Measurements from ENCODE around the gene EDC4. TPM values are rescaled to one million over a fixed set of nuclear protein-coding genes. Genes with fewer than 3 reads are reported as not detected.
A peak's percentile ranks its signal among the peaks of the same experiment; 100 is the strongest.

Gene EDC4
- polyA plus RNA-seq, 4 donors = 75.0 to 106 (median 97.3) TPM

GRCh38 chr16:67927131-67927941 lies 54.5 kb downstream of the EDC4 start:
- DNase-seq (ENCODE audit: low read depth in 4 of 4, low spot score in 2 of 4) = no peak

GRCh38 chr16:67928147-67928546 lies 55.3 kb downstream of the EDC4 start:
- no peak for DNase-seq (ENCODE audit: low read depth in 4 of 4, low spot score in 2 of 4)

GRCh38 chr16:67928561-67929364 lies 55.9 kb downstream of the EDC4 start:
- DNase-seq (ENCODE audit: low read depth in 4 of 4, low spot score in 2 of 4) = peak in 1 of 4 donors; percentile 44

- no peak for DNase-seq (ENCODE audit: low read depth in 4 of 4, low spot score in 2 of 4)
Observed at GRCh38 chr16:67930191-67930590, 57.3 kb downstream of the EDC4 start.

- DNase-seq (ENCODE audit: low read depth in 4 of 4, low spot score in 2 of 4) = no peak
Observed at GRCh38 chr16:67930678-67931211, 57.9 kb downstream of the EDC4 start.

Other genes with a start within 250 kb of the EDC4 start
- gene CARMIL2, start 227.9 kb upstream of the EDC4 start, polyA plus RNA-seq (ENCODE audit: insufficient read length in 4 of 4) = 1 to 10 TPM in 3 of 4 donors, under 1 TPM in 1; 0.79 to 1.4 (median 1.0) TPM
- 10 to 100 TPM; 20.2 to 31.8 (median 26.2) TPM for gene ACD, start 212.8 kb upstream of the EDC4 start, polyA plus RNA-seq (ENCODE audit: insufficient read length in 4 of 4)
- gene PARD6A, start 212.1 kb upstream of the EDC4 start, polyA plus RNA-seq (ENCODE audit: insufficient read length in 4 of 4) = 1 to 10 TPM; 1.9 to 4.8 (median 3.0) TPM
- gene ENKD1, start 206.3 kb upstream of the EDC4 start, polyA plus RNA-seq (ENCODE audit: insufficient read length in 4 of 4) = 10 to 100 TPM; 16.9 to 38.5 (median 31.8) TPM
- gene C16orf86, start 206.2 kb upstream of the EDC4 start, polyA plus RNA-seq (ENCODE audit: insufficient read length in 4 of 4) = 1 to 10 TPM; 3.6 to 5.2 (median 4.0) TPM
- 10 to 100 TPM; 18.7 to 25.6 (median 23.7) TPM for gene GFOD2, start 153.7 kb upstream of the EDC4 start, polyA plus RNA-seq (ENCODE audit: insufficient read length in 4 of 4)
- 10 to 100 TPM; 18.4 to 34.4 (median 25.0) TPM for gene RANBP10, start 66.5 kb upstream of the EDC4 start, polyA plus RNA-seq (ENCODE audit: insufficient read length in 4 of 4)
- 10 to 100 TPM in 1 of 4 donors, 1 to 10 TPM in 3; 6.3 to 10.7 (median 7.7) TPM for gene TSNAXIP1, start 66.2 kb upstream of the EDC4 start, polyA plus RNA-seq (ENCODE audit: insufficient read length in 4 of 4)
- 10 to 100 TPM; 26.8 to 40.0 (median 32.0) TPM for gene THAP11, start 30.7 kb upstream of the EDC4 start, polyA plus RNA-seq (ENCODE audit: insufficient read length in 4 of 4)
- 100 to 1,000 TPM; 114 to 134 (median 127) TPM for gene NUTF2, start 26.1 kb upstream of the EDC4 start, polyA plus RNA-seq (ENCODE audit: insufficient read length in 4 of 4)
- 10 to 100 TPM; 37.4 to 62.4 (median 50.7) TPM for gene CENPT, start 25.4 kb upstream of the EDC4 start, polyA plus RNA-seq (ENCODE audit: insufficient read length in 4 of 4)
- under 1 TPM in 3 of 4 donors, not detected in 1; 0.30 to 0.68 (median 0.63) TPM for gene NRN1L, start 11.8 kb downstream of the EDC4 start, polyA plus RNA-seq (ENCODE audit: insufficient read length in 4 of 4)
- gene PSKH1, start 20.2 kb downstream of the EDC4 start, polyA plus RNA-seq (ENCODE audit: insufficient read length in 4 of 4) = 10 to 100 TPM; 33.5 to 44.6 (median 40.1) TPM
- gene CTRL, start 58.8 kb downstream of the EDC4 start, polyA plus RNA-seq (ENCODE audit: insufficient read length in 4 of 4) = 1 to 10 TPM; 4.5 to 7.1 (median 5.8) TPM
- 10 to 100 TPM; 20.3 to 39.4 (median 28.3) TPM for gene PSMB10, start 63.8 kb downstream of the EDC4 start, polyA plus RNA-seq (ENCODE audit: insufficient read length in 4 of 4)
- 10 to 100 TPM; 13.7 to 32.8 (median 20.2) TPM for gene LCAT, start 71.1 kb downstream of the EDC4 start, polyA plus RNA-seq (ENCODE audit: insufficient read length in 4 of 4)
- 10 to 100 TPM; 32.4 to 47.4 (median 40.2) TPM for gene SLC12A4, start 95.6 kb downstream of the EDC4 start, polyA plus RNA-seq (ENCODE audit: insufficient read length in 4 of 4)
- under 1 TPM in 3 of 4 donors, not detected in 1; 0.05 to 0.21 (median 0.08) TPM for gene DPEP3, start 107.4 kb downstream of the EDC4 start, polyA plus RNA-seq (ENCODE audit: insufficient read length in 4 of 4)
- 1 to 10 TPM in 1 of 4 donors, under 1 TPM in 3; 0.45 to 1.1 (median 0.78) TPM for gene DPEP2, start 126.4 kb downstream of the EDC4 start, polyA plus RNA-seq (ENCODE audit: insufficient read length in 4 of 4)
- gene DPEP2NB, start 142.9 kb downstream of the EDC4 start, polyA plus RNA-seq (ENCODE audit: insufficient read length in 4 of 4) = not detected
- gene DDX28, start 150.2 kb downstream of the EDC4 start, polyA plus RNA-seq (ENCODE audit: insufficient read length in 4 of 4) = 10 to 100 TPM in 3 of 4 donors, 1 to 10 TPM in 1; 9.0 to 13.7 (median 10.9) TPM
- 10 to 100 TPM; 13.5 to 19.5 (median 15.5) TPM for gene DUS2, start 150.2 kb downstream of the EDC4 start, polyA plus RNA-seq (ENCODE audit: insufficient read length in 4 of 4)
- gene NFATC3, start 212.3 kb downstream of the EDC4 start, polyA plus RNA-seq (ENCODE audit: insufficient read length in 4 of 4) = 10 to 100 TPM; 30.8 to 35.5 (median 32.9) TPM

All from left renal cortex interstitium (tissue), 4 donors.